ENCODE results near the gene OR2A25. TPM values are rescaled to one million over a fixed set of nuclear protein-coding genes. Genes with fewer than 3 reads are reported as not detected.

The OR2A25 gene
- total and polyA plus RNA-seq, 4 donors: 0.11 TPM; not detected in 3

- 89% methylated on average over 3 of the region's 3 CpGs for WGBS (ENCODE audit: insufficient coverage)
- Histone ChIP-seq H3K36me3 (ENCODE audit: control insufficient read depth, insufficient read depth, low read length) (no peaks in the 10 kb centered on the region), H3K4me3 (ENCODE audit: low read depth, low read length) (no peak overlapping the region), H3K4me1 (ENCODE audit: control insufficient read depth, insufficient read depth, low read length) (no peaks in the 10 kb centered on the region), H3K27me3 (ENCODE audit: control insufficient read depth, insufficient read depth, low read length) (no peaks in the 10 kb centered on the region), H3K27ac (ENCODE audit: low read depth, low read length) (no peak overlapping the region), H3K9me3 (ENCODE audit: control insufficient read depth, insufficient read depth, low read length) (no peaks in the 10 kb centered on the region)
- no peak for DNase-seq (ENCODE audit: low read depth in 4 of 6, low spot score in 6 of 6)
Observed at GRCh38 chr7:144057954-144058353, 11.7 kb upstream of the OR2A25 start.

- no peak overlapping the region for H3K4me3 ChIP-seq (ENCODE audit: low read depth, low read length)
- no peak overlapping the region for H3K27ac ChIP-seq (ENCODE audit: low read depth, low read length)
- no peaks in the 10 kb centered on the region for H3K4me1 ChIP-seq (ENCODE audit: control insufficient read depth, insufficient read depth, low read length)
- DNase-seq (ENCODE audit: low read depth in 4 of 6, low spot score in 6 of 6): no peak
- H3K36me3 ChIP-seq (ENCODE audit: control insufficient read depth, insufficient read depth, low read length): no peaks in the 10 kb centered on the region
- H3K9me3 ChIP-seq (ENCODE audit: control insufficient read depth, insufficient read depth, low read length): peaks cover 2% of the 10 kb centered on the region
- no peaks in the 10 kb centered on the region for H3K27me3 ChIP-seq (ENCODE audit: control insufficient read depth, insufficient read depth, low read length)
- 48% methylated on average over 3 of the region's 3 CpGs for WGBS (ENCODE audit: insufficient coverage)
Observed at GRCh38 chr7:144063710-144064109, 5.9 kb upstream of the OR2A25 start.

GRCh38 chr7:144069953-144070352 lies 342 bp downstream of the OR2A25 start:
- peaks cover 2% of the 10 kb centered on the region for H3K9me3 ChIP-seq (ENCODE audit: control insufficient read depth, insufficient read depth, low read length)
- no peaks in the 10 kb centered on the region for H3K36me3 ChIP-seq (ENCODE audit: control insufficient read depth, insufficient read depth, low read length)
- H3K27me3 ChIP-seq (ENCODE audit: control insufficient read depth, insufficient read depth, low read length): no peaks in the 10 kb centered on the region
- peak in 1 of 6 donors; percentile 35 for DNase-seq (ENCODE audit: low read depth in 4 of 6, low spot score in 6 of 6)
- H3K27ac ChIP-seq (ENCODE audit: low read depth, low read length): no peak overlapping the region
- H3K4me3 ChIP-seq (ENCODE audit: low read depth, low read length): no peak overlapping the region
- H3K4me1 ChIP-seq (ENCODE audit: control insufficient read depth, insufficient read depth, low read length): no peaks in the 10 kb centered on the region
- WGBS (ENCODE audit: insufficient coverage): no CpG with 5 or more reads among the region's 2 CpGs

GRCh38 chr7:144074374-144074773 lies 4.8 kb downstream of the OR2A25 start:
- no peak overlapping the region for H3K4me3 ChIP-seq (ENCODE audit: low read depth, low read length)
- no peaks in the 10 kb centered on the region for H3K27me3 ChIP-seq (ENCODE audit: control insufficient read depth, insufficient read depth, low read length)
- no peaks in the 10 kb centered on the region for H3K36me3 ChIP-seq (ENCODE audit: control insufficient read depth, insufficient read depth, low read length)
- H3K4me1 ChIP-seq (ENCODE audit: control insufficient read depth, insufficient read depth, low read length): no peaks in the 10 kb centered on the region
- no peak for DNase-seq (ENCODE audit: low read depth in 4 of 6, low spot score in 6 of 6)
- no peaks in the 10 kb centered on the region for H3K9me3 ChIP-seq (ENCODE audit: control insufficient read depth, insufficient read depth, low read length)
- no peak overlapping the region for H3K27ac ChIP-seq (ENCODE audit: low read depth, low read length)
- 97% methylated on average over 8 of the region's 8 CpGs for WGBS (ENCODE audit: insufficient coverage)

- no peaks in the 10 kb centered on the region for H3K4me1 ChIP-seq (ENCODE audit: control insufficient read depth, insufficient read depth, low read length)
- H3K27ac ChIP-seq (ENCODE audit: low read depth, low read length): no peak within 1 kb of the TSS
- no peak for DNase-seq (ENCODE audit: low read depth in 4 of 6, low spot score in 6 of 6)
- H3K9me3 ChIP-seq (ENCODE audit: control insufficient read depth, insufficient read depth, low read length): no peaks in the 10 kb centered on the region
- no peak within 1 kb of the TSS for H3K4me3 ChIP-seq (ENCODE audit: low read depth, low read length)
- no peaks in the 10 kb centered on the region for H3K27me3 ChIP-seq (ENCODE audit: control insufficient read depth, insufficient read depth, low read length)
- no peaks in the 10 kb centered on the region for H3K36me3 ChIP-seq (ENCODE audit: control insufficient read depth, insufficient read depth, low read length)
- WGBS (ENCODE audit: insufficient coverage): no CpG with 5 or more reads among the region's 2 CpGs
Observed at GRCh38 chr7:144085978-144086377, 16.4 kb downstream of the OR2A25 start, which contains the start of gene OR2A12. Gene OR2A12, plus strand, starts transcription at chr7:144086278. Its CDS starts 8,830 bp downstream, at chr7:144095108.

GRCh38 chr7:144086730-144087129 lies 17.1 kb downstream of the OR2A25 start:
- no CpG with 5 or more reads among the region's 4 CpGs for WGBS (ENCODE audit: insufficient coverage)
- Histone ChIP-seq H3K9me3 (ENCODE audit: control insufficient read depth, insufficient read depth, low read length) (no peaks in the 10 kb centered on the region), H3K4me3 (ENCODE audit: low read depth, low read length) (no peak overlapping the region), H3K4me1 (ENCODE audit: control insufficient read depth, insufficient read depth, low read length) (no peaks in the 10 kb centered on the region), H3K36me3 (ENCODE audit: control insufficient read depth, insufficient read depth, low read length) (no peaks in the 10 kb centered on the region), H3K27ac (ENCODE audit: low read depth, low read length) (no peak overlapping the region), H3K27me3 (ENCODE audit: control insufficient read depth, insufficient read depth, low read length) (no peaks in the 10 kb centered on the region)
- DNase-seq (ENCODE audit: low read depth in 4 of 6, low spot score in 6 of 6): no peak

- WGBS (ENCODE audit: insufficient coverage): no CpG with 5 or more reads among the region's 1 CpG
- H3K4me1 ChIP-seq (ENCODE audit: control insufficient read depth, insufficient read depth, low read length): no peaks in the 10 kb centered on the region
- no peak overlapping the region for H3K27ac ChIP-seq (ENCODE audit: low read depth, low read length)
- H3K4me3 ChIP-seq (ENCODE audit: low read depth, low read length): no peak overlapping the region
- DNase-seq (ENCODE audit: low read depth in 4 of 6, low spot score in 6 of 6): no peak
- no peaks in the 10 kb centered on the region for H3K9me3 ChIP-seq (ENCODE audit: control insufficient read depth, insufficient read depth, low read length)
- H3K27me3 ChIP-seq (ENCODE audit: control insufficient read depth, insufficient read depth, low read length): no peaks in the 10 kb centered on the region
- H3K36me3 ChIP-seq (ENCODE audit: control insufficient read depth, insufficient read depth, low read length): no peaks in the 10 kb centered on the region
Observed at GRCh38 chr7:144087230-144087629, 17.6 kb downstream of the OR2A25 start.

GRCh38 chr7:144090667-144091066 lies 21.1 kb downstream of the OR2A25 start:
- no peaks in the 10 kb centered on the region for H3K4me1 ChIP-seq (ENCODE audit: control insufficient read depth, insufficient read depth, low read length)
- no peaks in the 10 kb centered on the region for H3K9me3 ChIP-seq (ENCODE audit: control insufficient read depth, insufficient read depth, low read length)
- no peaks in the 10 kb centered on the region for H3K27me3 ChIP-seq (ENCODE audit: control insufficient read depth, insufficient read depth, low read length)
- H3K27ac ChIP-seq (ENCODE audit: low read depth, low read length): no peak overlapping the region
- DNase-seq (ENCODE audit: low read depth in 4 of 6, low spot score in 6 of 6): no peak
- no peak overlapping the region for H3K4me3 ChIP-seq (ENCODE audit: low read depth, low read length)
- WGBS (ENCODE audit: insufficient coverage): no CpG with 5 or more reads among the region's 3 CpGs
- no peaks in the 10 kb centered on the region for H3K36me3 ChIP-seq (ENCODE audit: control insufficient read depth, insufficient read depth, low read length)

GRCh38 chr7:144098776-144099175 lies 29.2 kb downstream of the OR2A25 start:
- H3K27me3 ChIP-seq (ENCODE audit: control insufficient read depth, insufficient read depth, low read length): no peaks in the 10 kb centered on the region
- no peaks in the 10 kb centered on the region for H3K36me3 ChIP-seq (ENCODE audit: control insufficient read depth, insufficient read depth, low read length)
- DNase-seq (ENCODE audit: low read depth in 4 of 6, low spot score in 6 of 6): no peak
- no peaks in the 10 kb centered on the region for H3K4me1 ChIP-seq (ENCODE audit: control insufficient read depth, insufficient read depth, low read length)
- H3K9me3 ChIP-seq (ENCODE audit: control insufficient read depth, insufficient read depth, low read length): no peaks in the 10 kb centered on the region
- H3K4me3 ChIP-seq (ENCODE audit: low read depth, low read length): no peak overlapping the region
- H3K27ac ChIP-seq (ENCODE audit: low read depth, low read length): no peak overlapping the region

GRCh38 chr7:144100607-144101006 lies 31.0 kb downstream of the OR2A25 start:
- no peaks in the 10 kb centered on the region for H3K36me3 ChIP-seq (ENCODE audit: control insufficient read depth, insufficient read depth, low read length)
- no peaks in the 10 kb centered on the region for H3K4me1 ChIP-seq (ENCODE audit: control insufficient read depth, insufficient read depth, low read length)
- no CpG with 5 or more reads among the region's 3 CpGs for WGBS (ENCODE audit: insufficient coverage)
- H3K27me3 ChIP-seq (ENCODE audit: control insufficient read depth, insufficient read depth, low read length): no peaks in the 10 kb centered on the region
- H3K4me3 ChIP-seq (ENCODE audit: low read depth, low read length): no peak overlapping the region
- H3K9me3 ChIP-seq (ENCODE audit: control insufficient read depth, insufficient read depth, low read length): no peaks in the 10 kb centered on the region
- H3K27ac ChIP-seq (ENCODE audit: low read depth, low read length): no peak overlapping the region
- no peak for DNase-seq (ENCODE audit: low read depth in 4 of 6, low spot score in 6 of 6)
